Nephron (organoid): Measurements from ENCODE around the gene COPB1.

Experiments used
- H3K27ac Mint-ChIP-seq, 3 experiments: 2 replicates each; pipeline ENCODE4 v1.8.0; 2020; ENCODE audit warnings: mixed read lengths in 3 of 3, mild to moderate bottlenecking in 2 of 3, moderate library complexity in 1 of 3
- H3K27me3 Mint-ChIP-seq: 2 replicates; pipeline ENCODE4 v1.8.0; 2021; ENCODE audit warnings: low read depth, mild to moderate bottlenecking, moderate library complexity, mixed read lengths
- H3K36me3 Mint-ChIP-seq: 2 replicates; pipeline ENCODE4 v1.8.0; 2020; ENCODE audit warnings: low read depth, mixed read lengths
- H3K4me1 Mint-ChIP-seq: 2 replicates; pipeline ENCODE4 v1.8.0; 2020; ENCODE audit warnings: mixed read lengths
- H3K4me3 Mint-ChIP-seq, 3 experiments: 2 replicates each; pipeline ENCODE4 v1.8.0; 2020; ENCODE audit warnings: mild to moderate bottlenecking in 3 of 3, mixed read lengths in 3 of 3, moderate library complexity in 2 of 3
- H3K9me3 Mint-ChIP-seq: 2 replicates; pipeline ENCODE4 v1.8.0; 2020; ENCODE audit warnings: mixed read lengths
- TF ChIP-seq, protein P1 (sequence below), 3 experiments: fragments of 200-600 bp; sonication (generic); IDR thresholded peaks; one replicate each; pipeline ENCODE4 v1.5.0; 2021; ENCODE audit warnings: antibody characterized with exemption in 3 of 3; ENCODE audit not compliant: unreplicated experiment in 3 of 3

The COPB1 gene

GRCh38 chr11:14448240-14448639 is 51.4 kb downstream of the COPB1 start:
- Mint-ChIP-seq H3K27me3 (peaks cover 3% of the 10 kb centered on the region), H3K36me3 (peaks cover 21% of the 10 kb centered on the region), H3K9me3 (no peaks in the 10 kb centered on the region), H3K4me1 (peaks cover 7% of the 10 kb centered on the region), H3K4me3 (no peak overlapping the region), H3K27ac (no peak overlapping the region)
- TF ChIP-seq, protein P1, sequence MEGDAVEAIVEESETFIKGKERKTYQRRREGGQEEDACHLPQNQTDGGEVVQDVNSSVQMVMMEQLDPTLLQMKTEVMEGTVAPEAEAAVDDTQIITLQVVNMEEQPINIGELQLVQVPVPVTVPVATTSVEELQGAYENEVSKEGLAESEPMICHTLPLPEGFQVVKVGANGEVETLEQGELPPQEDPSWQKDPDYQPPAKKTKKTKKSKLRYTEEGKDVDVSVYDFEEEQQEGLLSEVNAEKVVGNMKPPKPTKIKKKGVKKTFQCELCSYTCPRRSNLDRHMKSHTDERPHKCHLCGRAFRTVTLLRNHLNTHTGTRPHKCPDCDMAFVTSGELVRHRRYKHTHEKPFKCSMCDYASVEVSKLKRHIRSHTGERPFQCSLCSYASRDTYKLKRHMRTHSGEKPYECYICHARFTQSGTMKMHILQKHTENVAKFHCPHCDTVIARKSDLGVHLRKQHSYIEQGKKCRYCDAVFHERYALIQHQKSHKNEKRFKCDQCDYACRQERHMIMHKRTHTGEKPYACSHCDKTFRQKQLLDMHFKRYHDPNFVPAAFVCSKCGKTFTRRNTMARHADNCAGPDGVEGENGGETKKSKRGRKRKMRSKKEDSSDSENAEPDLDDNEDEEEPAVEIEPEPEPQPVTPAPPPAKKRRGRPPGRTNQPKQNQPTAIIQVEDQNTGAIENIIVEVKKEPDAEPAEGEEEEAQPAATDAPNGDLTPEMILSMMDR (IDR thresholded peaks at IDR 0.05; ENCODE audit: unreplicated experiment in 3 of 3), result no peak

DNA sequence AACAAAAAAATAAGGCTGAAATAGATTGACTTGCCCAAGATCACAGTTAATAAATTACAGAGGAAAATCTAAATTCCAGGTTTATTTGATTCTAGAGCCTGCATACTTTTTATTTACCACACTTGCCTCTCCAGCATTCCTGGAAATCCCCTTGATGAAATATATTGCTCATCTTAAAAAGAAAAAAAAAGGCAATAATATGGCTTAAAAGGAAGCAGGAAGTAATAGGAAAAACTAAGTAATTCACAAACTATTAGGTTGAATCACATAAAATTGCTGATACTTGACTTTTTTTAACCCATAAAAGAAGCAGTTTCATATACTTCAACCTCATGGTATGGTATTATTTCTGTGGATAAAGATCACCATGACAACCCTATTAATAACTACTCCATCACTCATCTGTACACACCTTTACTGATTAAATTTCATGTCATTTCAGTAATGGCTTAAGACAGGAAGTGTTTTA is 52.9 kb downstream of the COPB1 start:
- H3K27ac Mint-ChIP-seq, result no peak overlapping the region
- no peaks in the 10 kb centered on the region for H3K27me3 Mint-ChIP-seq
- TF ChIP-seq, protein P1 (IDR thresholded peaks at IDR 0.05; ENCODE audit: unreplicated experiment in 3 of 3), result no peak
- peaks cover 13% of the 10 kb centered on the region for H3K36me3 Mint-ChIP-seq
- no peaks in the 10 kb centered on the region for H3K9me3 Mint-ChIP-seq
- H3K4me3 Mint-ChIP-seq, result no peak overlapping the region
- peaks cover 7% of the 10 kb centered on the region for H3K4me1 Mint-ChIP-seq

DNA sequence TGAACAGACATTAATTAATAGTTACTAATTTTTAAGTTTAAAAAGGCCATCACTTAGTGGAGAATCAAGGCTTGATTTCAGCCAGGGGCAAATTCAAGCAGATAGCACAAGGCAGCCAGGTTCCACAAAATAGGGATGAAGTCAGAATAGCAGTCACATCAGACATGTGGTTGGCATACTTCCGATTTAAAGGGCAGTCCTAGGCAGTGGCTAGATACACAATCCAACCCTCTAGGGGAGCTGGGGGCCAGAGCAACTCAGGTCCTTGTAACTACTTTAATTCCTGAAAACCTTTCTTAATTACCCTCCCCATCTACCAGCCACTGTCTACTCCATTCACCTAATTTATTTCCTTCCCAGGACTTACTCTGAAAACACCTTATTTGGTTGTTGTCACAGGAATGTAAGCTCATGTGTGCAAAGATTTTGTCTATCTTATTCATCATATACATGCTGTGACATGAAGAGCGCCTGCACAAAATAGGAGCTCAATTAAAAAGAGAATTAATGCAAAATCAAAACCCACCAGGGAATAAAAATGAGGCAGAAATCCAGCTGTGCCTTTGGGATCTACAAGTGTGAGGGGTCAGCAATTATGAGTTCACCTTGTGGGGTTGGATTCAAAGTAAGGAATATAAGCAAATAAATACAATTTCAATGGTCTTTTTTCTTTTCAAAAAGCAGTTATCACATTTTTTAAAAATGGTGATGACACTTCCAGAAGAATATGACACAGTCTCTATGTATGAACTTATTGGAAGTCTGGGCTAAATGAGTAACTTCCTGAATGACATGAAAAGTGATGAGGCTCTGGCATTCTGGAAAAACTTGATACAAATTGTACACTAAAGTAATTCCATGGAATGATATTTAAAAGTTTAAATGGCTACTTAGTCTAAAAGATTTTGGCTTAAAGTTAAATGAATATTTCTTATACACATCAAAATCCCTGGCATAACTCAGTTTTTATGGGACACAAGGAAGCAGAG is 53.8 kb downstream of the COPB1 start:
- no peaks in the 10 kb centered on the region for H3K27me3 Mint-ChIP-seq
- TF ChIP-seq, protein P1 (IDR thresholded peaks at IDR 0.05; ENCODE audit: unreplicated experiment in 3 of 3), result no peak
- no peak overlapping the region for H3K4me3 Mint-ChIP-seq
- no peaks in the 10 kb centered on the region for H3K9me3 Mint-ChIP-seq
- H3K36me3 Mint-ChIP-seq, result peaks cover 7% of the 10 kb centered on the region
- H3K4me1 Mint-ChIP-seq, result peaks cover 7% of the 10 kb centered on the region
- H3K27ac Mint-ChIP-seq, result no peak overlapping the region

DNA sequence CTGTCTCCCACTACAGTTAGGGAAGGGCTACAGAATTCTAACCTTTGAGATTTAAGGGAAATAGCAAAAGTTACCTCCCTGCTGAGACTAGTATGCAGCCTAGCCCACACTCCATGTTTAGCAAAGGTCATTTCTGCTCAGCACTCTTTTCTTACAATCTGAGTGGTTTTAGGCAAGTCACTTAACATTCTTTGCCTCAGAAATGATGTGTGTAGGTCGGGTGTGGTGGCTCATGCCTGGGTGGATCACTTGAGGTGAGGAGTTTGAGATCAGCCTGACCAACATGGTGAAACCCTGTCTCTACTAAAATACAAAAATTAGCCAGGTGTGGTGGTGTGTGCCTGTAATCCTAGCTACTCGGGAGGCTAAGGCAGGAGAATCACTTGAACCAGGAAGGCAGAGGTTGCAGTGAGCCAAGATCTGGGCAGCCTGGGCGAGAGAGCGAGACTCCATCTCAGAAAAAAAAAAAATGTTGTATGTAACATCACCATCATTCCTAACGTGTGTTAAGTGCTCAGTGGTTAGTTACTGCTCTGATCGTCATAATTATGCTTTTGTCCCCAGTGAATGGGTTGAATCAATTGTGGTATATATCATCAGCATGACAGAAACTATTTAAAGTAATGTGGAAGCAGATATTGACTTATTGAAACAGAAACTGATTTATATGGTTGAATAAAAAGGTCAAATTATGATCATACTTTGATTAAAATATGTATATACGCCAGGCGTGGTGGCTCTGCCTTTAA is 55.0 kb downstream of the COPB1 start:
- no peaks in the 10 kb centered on the region for H3K9me3 Mint-ChIP-seq
- no peaks in the 10 kb centered on the region for H3K36me3 Mint-ChIP-seq
- no peak overlapping the region for H3K27ac Mint-ChIP-seq
- TF ChIP-seq, protein P1 (IDR thresholded peaks at IDR 0.05; ENCODE audit: unreplicated experiment in 3 of 3), result no peak
- no peaks in the 10 kb centered on the region for H3K27me3 Mint-ChIP-seq
- H3K4me3 Mint-ChIP-seq, result no peak overlapping the region
- H3K4me1 Mint-ChIP-seq, result peaks cover 7% of the 10 kb centered on the region

DNA sequence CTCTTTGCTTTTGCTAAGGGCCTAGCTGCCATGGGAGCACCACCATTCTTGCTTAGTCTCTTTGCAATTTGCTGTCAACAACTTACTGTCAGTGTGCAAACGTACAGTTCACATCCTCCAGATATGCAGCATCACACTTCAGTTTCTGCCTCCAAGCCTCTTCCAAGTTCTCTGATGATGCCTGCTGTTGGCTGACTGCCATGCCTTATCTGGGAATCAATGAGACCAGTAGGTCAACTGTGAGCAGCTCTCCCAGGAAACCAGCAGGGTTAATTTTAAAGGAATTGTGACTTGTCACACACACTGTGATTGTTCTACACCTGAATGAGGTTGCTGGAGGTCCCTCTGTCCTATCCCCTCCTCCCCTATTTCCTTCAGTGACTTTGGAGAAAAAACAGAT is 56.0 kb downstream of the COPB1 start:
- Mint-ChIP-seq H3K9me3 (no peaks in the 10 kb centered on the region), H3K36me3 (no peaks in the 10 kb centered on the region), H3K4me3 (no peak overlapping the region), H3K27ac (no peak overlapping the region), H3K4me1 (peaks cover 7% of the 10 kb centered on the region), H3K27me3 (no peaks in the 10 kb centered on the region)
- TF ChIP-seq, protein P1 (IDR thresholded peaks at IDR 0.05; ENCODE audit: unreplicated experiment in 3 of 3), result no peak
